Measurements from ENCODE around the gene RS1. TPM values are rescaled to one million over a fixed set of nuclear protein-coding genes. Genes with fewer than 3 reads are reported as not detected.

The RS1 gene
- total RNA-seq, 1 donor from 2014 or later: not detected

DNA sequence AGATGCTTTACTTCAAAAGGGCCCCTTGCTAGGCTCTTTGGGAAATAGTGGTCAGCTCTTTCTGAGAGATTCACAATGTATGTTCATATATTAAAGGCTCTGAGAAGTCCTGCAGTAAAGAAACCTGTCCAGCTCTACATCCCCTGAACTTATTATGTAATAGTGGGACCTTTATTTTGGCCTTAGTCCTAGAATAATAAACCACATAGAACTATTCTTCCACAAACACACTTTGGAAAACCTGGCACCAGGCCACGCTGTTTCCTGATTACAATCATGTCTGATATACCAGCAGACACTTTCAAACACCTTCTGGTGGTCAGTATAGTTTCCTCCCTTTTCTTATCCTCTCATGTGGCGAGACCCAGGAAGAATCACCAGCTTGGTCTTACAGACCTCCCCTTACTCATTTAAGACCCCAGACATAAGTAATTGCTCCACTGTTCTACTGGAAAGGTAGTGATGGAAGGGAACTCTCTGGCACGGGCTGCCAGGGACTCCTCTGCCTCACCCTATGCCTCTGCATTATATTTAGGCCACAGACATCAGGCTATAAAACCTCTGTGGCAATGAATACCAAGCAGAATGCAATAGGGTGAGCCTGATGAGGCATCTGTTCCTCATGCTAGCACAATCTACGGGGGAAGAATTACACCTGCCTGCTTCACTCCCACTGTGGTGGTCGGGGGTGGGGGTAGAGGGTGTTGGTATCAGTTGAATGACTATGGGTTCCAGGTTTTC is 29.9 kb upstream of the RS1 start:
- TF ChIP-seq, protein P1, sequence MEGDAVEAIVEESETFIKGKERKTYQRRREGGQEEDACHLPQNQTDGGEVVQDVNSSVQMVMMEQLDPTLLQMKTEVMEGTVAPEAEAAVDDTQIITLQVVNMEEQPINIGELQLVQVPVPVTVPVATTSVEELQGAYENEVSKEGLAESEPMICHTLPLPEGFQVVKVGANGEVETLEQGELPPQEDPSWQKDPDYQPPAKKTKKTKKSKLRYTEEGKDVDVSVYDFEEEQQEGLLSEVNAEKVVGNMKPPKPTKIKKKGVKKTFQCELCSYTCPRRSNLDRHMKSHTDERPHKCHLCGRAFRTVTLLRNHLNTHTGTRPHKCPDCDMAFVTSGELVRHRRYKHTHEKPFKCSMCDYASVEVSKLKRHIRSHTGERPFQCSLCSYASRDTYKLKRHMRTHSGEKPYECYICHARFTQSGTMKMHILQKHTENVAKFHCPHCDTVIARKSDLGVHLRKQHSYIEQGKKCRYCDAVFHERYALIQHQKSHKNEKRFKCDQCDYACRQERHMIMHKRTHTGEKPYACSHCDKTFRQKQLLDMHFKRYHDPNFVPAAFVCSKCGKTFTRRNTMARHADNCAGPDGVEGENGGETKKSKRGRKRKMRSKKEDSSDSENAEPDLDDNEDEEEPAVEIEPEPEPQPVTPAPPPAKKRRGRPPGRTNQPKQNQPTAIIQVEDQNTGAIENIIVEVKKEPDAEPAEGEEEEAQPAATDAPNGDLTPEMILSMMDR (conservative IDR thresholded peaks at IDR 0.05; ENCODE audit: low read depth, low read length): no peak
- no peak for DNase-seq (ENCODE audit: low read depth)
- no peak overlapping the region for H3K4me3 ChIP-seq (ENCODE audit: low read depth, low read length)

DNA sequence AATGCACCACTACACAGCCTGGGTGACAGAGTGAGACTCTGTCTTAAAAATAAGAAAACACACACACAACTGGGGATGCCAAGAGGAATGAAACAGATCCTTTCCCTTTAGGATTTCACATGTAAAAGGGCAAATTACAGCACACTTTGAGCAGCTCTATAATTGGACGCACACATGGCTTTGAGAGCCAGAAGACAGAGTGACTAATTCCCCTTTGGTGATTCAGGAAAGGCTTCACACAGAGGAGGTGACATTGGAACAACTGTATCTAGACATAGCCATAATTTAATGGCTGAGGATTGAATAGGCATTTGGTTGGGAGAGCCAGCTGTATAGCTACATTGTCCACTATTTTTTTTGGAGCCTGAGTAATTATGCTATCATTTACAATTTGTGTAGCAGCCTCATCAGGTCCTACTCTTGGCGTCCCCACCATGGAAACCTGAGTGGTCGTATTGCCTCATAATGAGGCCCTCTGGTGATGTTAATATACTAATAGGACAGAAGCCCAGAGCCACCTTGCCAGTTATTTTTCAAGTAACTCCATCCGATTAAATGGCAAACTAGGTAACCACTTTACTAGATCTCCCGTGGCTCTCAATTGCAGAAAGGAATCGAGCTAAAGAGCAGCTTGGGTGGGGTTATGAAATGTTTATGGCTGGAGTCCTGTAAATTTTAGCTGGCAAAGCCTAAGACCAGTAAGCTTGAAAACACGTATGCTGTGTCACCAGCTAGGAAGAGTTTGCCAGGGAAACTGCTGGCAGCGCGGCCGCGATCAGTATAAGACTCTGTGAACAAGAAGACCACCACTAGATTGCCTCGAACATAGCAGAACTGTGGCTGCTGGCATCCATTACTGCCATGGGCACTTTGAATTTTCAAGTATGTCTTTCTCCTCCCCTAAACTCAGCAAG is 27.1 kb upstream of the RS1 start:
- H3K4me3 ChIP-seq (ENCODE audit: low read depth, low read length): no peak overlapping the region
- TF ChIP-seq, protein P1 (conservative IDR thresholded peaks at IDR 0.05; ENCODE audit: low read depth, low read length): no peak
- no peak for DNase-seq (ENCODE audit: low read depth)

DNA sequence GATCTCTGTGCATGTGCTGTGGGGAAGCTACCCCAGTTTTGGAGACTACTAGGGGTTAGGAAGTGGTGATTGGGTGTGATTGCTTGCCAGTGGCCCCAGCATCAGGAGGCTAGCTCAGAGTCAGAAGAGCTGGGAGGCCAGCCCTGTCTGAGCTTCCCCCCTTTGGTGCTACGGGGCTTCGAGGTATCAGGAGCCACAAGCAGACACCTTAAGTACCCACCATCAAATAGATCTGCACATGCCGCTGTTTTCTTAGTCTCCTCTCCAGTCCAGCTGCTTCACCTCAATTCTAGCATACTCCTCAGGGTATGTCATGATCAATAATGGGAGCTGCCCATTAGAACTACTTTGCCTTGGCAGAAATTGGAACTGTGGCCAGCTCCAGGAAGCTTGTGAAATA is 24.7 kb upstream of the RS1 start:
- TF ChIP-seq, protein P1 (conservative IDR thresholded peaks at IDR 0.05; ENCODE audit: low read depth, low read length): no peak
- no peak overlapping the region for H3K4me3 ChIP-seq (ENCODE audit: low read depth, low read length)
- no peak for DNase-seq (ENCODE audit: low read depth)

DNA sequence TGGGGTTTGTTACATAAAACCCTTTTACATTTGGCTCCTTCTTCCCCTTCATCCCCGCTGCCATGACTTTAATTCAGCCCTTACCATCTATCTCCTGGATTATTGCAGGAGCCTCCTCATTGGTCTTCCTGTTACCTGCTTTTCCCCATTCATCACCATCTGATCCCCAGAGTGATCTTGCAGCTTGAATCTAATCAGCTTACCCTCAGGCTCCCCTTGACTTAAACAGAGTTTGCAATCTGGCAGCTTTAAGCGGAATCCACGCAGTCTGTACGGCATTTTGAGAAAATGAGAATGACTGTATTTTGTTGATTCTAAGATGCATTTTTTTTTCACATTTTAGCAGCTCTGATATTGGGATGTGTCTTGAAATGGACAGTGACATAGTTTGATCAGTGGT is 20.6 kb upstream of the RS1 start:
- no peak overlapping the region for H3K4me3 ChIP-seq (ENCODE audit: low read depth, low read length)
- DNase-seq (ENCODE audit: low read depth): no peak
- TF ChIP-seq, protein P1 (conservative IDR thresholded peaks at IDR 0.05; ENCODE audit: low read depth, low read length): no peak

DNA sequence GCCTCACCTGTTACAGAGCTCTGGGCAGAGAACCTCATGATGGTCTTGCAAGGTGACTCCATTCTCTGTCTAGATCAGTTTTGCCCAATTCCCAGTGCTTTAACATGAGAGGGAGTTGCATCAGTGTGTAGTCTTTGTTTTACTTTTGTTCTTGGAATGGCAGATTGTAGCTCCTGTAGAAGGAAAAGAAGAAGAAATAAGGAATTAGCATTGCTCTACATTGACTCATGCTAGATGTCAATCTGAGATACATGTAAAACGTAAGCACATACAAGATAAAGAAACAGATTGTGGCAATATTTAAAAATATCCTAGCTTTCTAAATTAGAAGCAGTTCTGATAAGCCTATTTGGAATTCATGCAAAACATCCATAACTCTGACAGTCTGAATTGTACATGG is 19.5 kb upstream of the RS1 start:
- no peak overlapping the region for H3K4me3 ChIP-seq (ENCODE audit: low read depth, low read length)
- no peak for DNase-seq (ENCODE audit: low read depth)
- TF ChIP-seq, protein P1 (conservative IDR thresholded peaks at IDR 0.05; ENCODE audit: low read depth, low read length): no peak

DNA sequence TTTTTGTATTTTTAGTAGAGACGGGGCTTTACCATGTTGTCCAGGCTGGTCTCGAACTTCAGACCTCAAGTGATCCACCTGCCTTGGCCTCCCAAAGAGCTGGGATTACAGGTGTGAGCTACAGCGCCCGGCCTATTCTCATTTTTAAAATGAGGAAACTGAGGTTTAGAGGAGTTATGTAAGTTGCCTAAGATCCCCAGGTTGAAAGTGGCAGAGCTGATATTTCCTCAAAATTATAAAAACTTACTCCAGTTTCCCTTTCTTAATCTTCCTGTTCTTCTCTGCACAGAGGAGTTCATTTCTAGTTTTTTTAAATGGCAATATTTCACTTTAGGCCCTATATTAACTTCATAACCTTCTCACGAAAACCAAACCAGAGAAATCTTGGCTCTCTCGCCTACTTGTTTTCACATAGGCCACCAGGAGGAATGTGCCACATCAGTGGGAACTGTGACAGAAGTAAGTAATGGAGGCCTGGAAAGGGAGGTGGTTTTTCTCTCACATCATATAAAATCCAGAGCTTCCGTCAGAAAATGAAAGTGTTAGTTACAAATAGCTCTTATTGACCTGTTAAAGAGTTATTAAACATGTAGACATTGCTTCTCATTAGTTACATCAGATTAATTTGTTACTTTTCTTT is 16.1 kb upstream of the RS1 start:
- no peak overlapping the region for H3K4me3 ChIP-seq (ENCODE audit: low read depth, low read length)
- no peak for DNase-seq (ENCODE audit: low read depth)
- TF ChIP-seq, protein P1 (conservative IDR thresholded peaks at IDR 0.05; ENCODE audit: low read depth, low read length): no peak
